ENCODE data around the gene GRIP2. TPM values are rescaled to one million over a fixed set of nuclear protein-coding genes. Genes with fewer than 3 reads are reported as not detected.

Gene GRIP2
- total and polyA plus RNA-seq, 9 of the 15 experiments (the other 6 are each of a cell fraction or from before 2014, with no cell fraction given) = 0.01 TPM; not detected in 7

GRCh38 chr3:14450506-14450905, 89.6 kb downstream of the GRIP2 start:
- H4K20me1 ChIP-seq (replicated peaks; ENCODE audit: control insufficient read depth, insufficient read depth, low read length) = peaks cover 3% of the 10 kb centered on the region; the same call in 1 of the 2 replicates
- H3K36me3 ChIP-seq (ENCODE audit: control insufficient read depth, insufficient read depth, low read length) = peaks cover 99% of the 10 kb centered on the region
- peaks cover 0 to 2% of the 10 kb centered on the region in 2 experiments; a peak in 1 of 5 replicates for H3K4me1 ChIP-seq (replicated peaks in 1 of 2; ENCODE audit: control insufficient read depth in 2 of 2, insufficient read depth in 2 of 2, low read length in 2 of 2)
- intact Hi-C loops (cut with micrococcal nuclease) (no loop called here), in situ Hi-C loops (cut with MboI) (no loop called here)
- H3K27ac ChIP-seq (ENCODE audit: extremely low read depth, low read depth, low read length) = no peak overlapping the region
- peak overlapping the region in 1 of 2 experiments; percentile 47; a peak in 1 of 4 replicates for H3K9ac ChIP-seq (ENCODE audit: insufficient read depth in 1 of 2, low read depth in 2 of 2, low read length in 2 of 2)
- TF ChIP-seq DNMT1 (IDR thresholded peaks at IDR 0.05) (no peak), ZNF354B (CRISPR knock-in tag; IDR thresholded peaks at IDR 0.05) (no peak), POLR2G (IDR thresholded peaks at IDR 0.05; ENCODE audit: low read depth, low read length) (peak; percentile 49; the same call in 1 of the 2 replicates)
- no peaks in the 10 kb centered on the region for H3K27me3 ChIP-seq (ENCODE audit: control insufficient read depth in 2 of 2, insufficient read depth in 2 of 2, low read length in 2 of 2)
- 95% methylated on average over 3 of the region's 3 CpGs for WGBS (ENCODE audit: insufficient coverage, low coverage, missing lambda C conversion rate)
- H2AFZ ChIP-seq (ENCODE audit: low read depth, low read length) = no peak overlapping the region
- H3K9me1 ChIP-seq (ENCODE audit: control insufficient read depth, insufficient read depth, low read length) = no peaks in the 10 kb centered on the region
- DNase-seq (ENCODE audit: extremely low read depth in 1 of 4, low spot score in 3 of 4) (no peak), ATAC-seq (no peak), FAIRE-seq (no peak)
- POLR2A ChIA-PET = interaction anchor here (0.5 to 2.0 kb wide), 3 partner anchors 9 to 115 kb away, joined by 3 to 5 read pairs (median 3); no protein-coding TSS in a partner anchor
- no TSS peak for BruUV-seq (replicated peaks)
- peaks cover 2% of the 10 kb centered on the region for H3K9me3 ChIP-seq (replicated peaks; ENCODE audit: control insufficient read depth, insufficient read depth, low read depth, low read length)
- H3K4me3 ChIP-seq = no peak overlapping the region
- no peak overlapping the region for H3K4me2 ChIP-seq (ENCODE audit: insufficient read depth, low read length)
- CTCF ChIA-PET (ENCODE audit: low intra/inter-chr PET ratio) = no interaction called here
- H3K79me2 ChIP-seq (ENCODE audit: control insufficient read depth, insufficient read depth, low read length) = 0 out of 3 replicates have a peak, but pooled peaks cover 8% of the 10 kb centered on the region

GRCh38 chr3:14448756-14449727, 91.1 kb downstream of the GRIP2 start:
- ATAC-seq = no peak
- Histone ChIP-seq H3K79me2 (ENCODE audit: control insufficient read depth, insufficient read depth, low read length) (peaks cover 13% of the 10 kb centered on the region; the same call in 1 of the 3 replicates), H3K9me3 (replicated peaks; ENCODE audit: control insufficient read depth, insufficient read depth, low read depth, low read length) (peaks cover 2% of the 10 kb centered on the region), H3K27ac (ENCODE audit: extremely low read depth, low read depth, low read length) (no peak overlapping the region), H3K36me3 (ENCODE audit: control insufficient read depth, insufficient read depth, low read length) (peaks cover 96% of the 10 kb centered on the region), H3K4me2 (ENCODE audit: insufficient read depth, low read length) (no peak overlapping the region), H3K4me3 (no peak overlapping the region), H3K9ac (ENCODE audit: insufficient read depth in 1 of 2, low read depth in 2 of 2, low read length in 2 of 2) (peak overlapping the region in 1 of 2 experiments; percentile 79; a peak in 2 of 4 replicates), H3K9me1 (ENCODE audit: control insufficient read depth, insufficient read depth, low read length) (no peaks in the 10 kb centered on the region), H3K27me3 (ENCODE audit: control insufficient read depth in 2 of 2, insufficient read depth in 2 of 2, low read length in 2 of 2) (no peaks in the 10 kb centered on the region), H2AFZ (ENCODE audit: low read depth, low read length) (no peak overlapping the region), H4K20me1 (replicated peaks; ENCODE audit: control insufficient read depth, insufficient read depth, low read length) (peaks cover 3% of the 10 kb centered on the region; the same call in 1 of the 2 replicates), H3K4me1 (replicated peaks in 1 of 2; ENCODE audit: control insufficient read depth in 2 of 2, insufficient read depth in 2 of 2, low read length in 2 of 2) (peaks cover 0 to 2% of the 10 kb centered on the region in 2 experiments; a peak in 1 of 5 replicates)
- no peak for FAIRE-seq
- intact Hi-C loops (cut with micrococcal nuclease) = no loop called here
- DNase-seq (ENCODE audit: extremely low read depth in 1 of 4, low spot score in 3 of 4) = no peak
- ChIA-PET POLR2A (interaction anchor here (0.9 to 3.0 kb wide), 3 partner anchors 9 to 20 kb away, joined by 4 to 10 read pairs (median 5); no protein-coding TSS in a partner anchor), CTCF (ENCODE audit: low intra/inter-chr PET ratio) (no interaction called here)
- in situ Hi-C loops (cut with MboI) = no loop called here
- WGBS (ENCODE audit: insufficient coverage, low coverage, missing lambda C conversion rate) = 92% methylated on average over 9 of the region's 15 CpGs
- no TSS peak for BruUV-seq (replicated peaks)
- TF ChIP-seq ZNF134 (CRISPR knock-in tag; conservative IDR thresholded peaks at IDR 0.05) (no peak), ZNF511 (CRISPR knock-in tag; IDR thresholded peaks at IDR 0.05) (no peak), POLR2H (tag; IDR thresholded peaks at IDR 0.05; ENCODE audit: low read depth) (no peak), CBFB (CRISPR knock-in tag; IDR thresholded peaks at IDR 0.05) (no peak), CBFA2T3 (IDR thresholded peaks at IDR 0.05) (no peak), SPI1 (IDR thresholded peaks at IDR 0.05; ENCODE audit: borderline replicate concordance, low read depth, low read length) (peak; percentile 55; the same call in 1 of the 2 replicates), ZNF347 (CRISPR knock-in tag; IDR thresholded peaks at IDR 0.05; ENCODE audit: low read depth) (no peak)

Measured in K562 (cell line).